GM12865 (cell line): ENCODE results near the gene TMEM132D.

Source experiments
- DNase-seq: peaks from one replicate; pipeline ENCODE4 v3.0.0; 2010; ENCODE audit warnings: low read depth
- H3K4me3 ChIP-seq: 2 replicates; pipeline ENCODE4 v1.5.1; 2011; ENCODE audit warnings: mild to moderate bottlenecking, low read depth, low read length, control low read depth
- TF ChIP-seq, protein P1 (sequence below): IDR thresholded peaks from 2 replicates; pipeline ENCODE4 v1.5.1; 2011; ENCODE audit warnings: low read length, control low read depth, low read depth, inconsistent platforms; ENCODE audit not compliant: insufficient read depth; ENCODE audit errors: missing control alignments

TMEM132D gene

DNA sequence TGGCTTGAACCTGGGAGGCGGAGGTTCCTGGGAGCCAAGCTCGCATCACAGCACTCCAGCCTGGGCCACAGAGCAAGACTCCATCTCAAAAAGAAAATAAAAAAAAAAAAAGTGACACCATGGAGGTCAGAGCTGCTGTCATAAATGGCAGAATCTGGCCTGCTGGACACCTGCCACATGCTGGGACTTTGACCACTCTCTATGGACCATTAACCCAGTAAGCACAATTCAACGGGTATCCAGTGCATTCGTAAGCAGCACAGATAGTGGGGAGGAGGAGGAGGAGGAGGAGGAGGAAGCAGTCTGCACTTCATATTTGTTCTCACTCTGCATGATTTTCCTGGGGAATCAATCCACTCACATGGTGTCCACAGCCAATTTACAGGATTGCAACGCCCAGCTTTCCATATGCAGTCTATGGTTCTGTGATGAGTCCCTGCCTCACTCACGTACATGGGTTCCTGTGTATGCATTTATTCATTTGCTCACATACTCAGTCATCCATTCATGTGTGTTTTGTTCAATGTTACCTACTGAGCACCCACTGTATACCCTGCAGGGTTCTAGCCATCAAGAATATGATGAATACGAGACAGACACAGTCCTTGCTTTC is 723.8 kb downstream of the TMEM132D start:
- H3K4me3 ChIP-seq: no peak overlapping the region
- no peak for DNase-seq
- TF ChIP-seq, protein P1, sequence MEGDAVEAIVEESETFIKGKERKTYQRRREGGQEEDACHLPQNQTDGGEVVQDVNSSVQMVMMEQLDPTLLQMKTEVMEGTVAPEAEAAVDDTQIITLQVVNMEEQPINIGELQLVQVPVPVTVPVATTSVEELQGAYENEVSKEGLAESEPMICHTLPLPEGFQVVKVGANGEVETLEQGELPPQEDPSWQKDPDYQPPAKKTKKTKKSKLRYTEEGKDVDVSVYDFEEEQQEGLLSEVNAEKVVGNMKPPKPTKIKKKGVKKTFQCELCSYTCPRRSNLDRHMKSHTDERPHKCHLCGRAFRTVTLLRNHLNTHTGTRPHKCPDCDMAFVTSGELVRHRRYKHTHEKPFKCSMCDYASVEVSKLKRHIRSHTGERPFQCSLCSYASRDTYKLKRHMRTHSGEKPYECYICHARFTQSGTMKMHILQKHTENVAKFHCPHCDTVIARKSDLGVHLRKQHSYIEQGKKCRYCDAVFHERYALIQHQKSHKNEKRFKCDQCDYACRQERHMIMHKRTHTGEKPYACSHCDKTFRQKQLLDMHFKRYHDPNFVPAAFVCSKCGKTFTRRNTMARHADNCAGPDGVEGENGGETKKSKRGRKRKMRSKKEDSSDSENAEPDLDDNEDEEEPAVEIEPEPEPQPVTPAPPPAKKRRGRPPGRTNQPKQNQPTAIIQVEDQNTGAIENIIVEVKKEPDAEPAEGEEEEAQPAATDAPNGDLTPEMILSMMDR: no peak

DNA sequence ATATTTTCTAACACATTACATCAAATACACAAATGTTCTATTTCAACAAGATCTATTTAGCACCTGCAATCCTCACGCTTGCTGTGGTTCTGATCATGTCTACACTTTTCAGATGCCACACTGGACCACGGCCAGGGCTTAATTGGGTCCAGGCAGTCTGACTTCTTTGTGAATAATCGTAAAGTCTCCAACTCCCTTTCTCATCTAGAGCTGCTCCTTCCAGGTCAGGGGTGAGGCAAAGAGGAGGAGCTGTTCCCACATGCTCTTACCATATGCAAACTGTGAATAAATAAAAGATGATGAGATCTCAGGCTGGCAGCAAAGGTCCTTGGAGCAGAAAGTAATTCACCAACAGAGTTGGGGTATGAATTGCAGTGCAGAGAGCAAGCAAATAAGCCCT is 733.9 kb downstream of the TMEM132D start:
- DNase-seq: no peak
- TF ChIP-seq, protein P1: no peak
- no peak overlapping the region for H3K4me3 ChIP-seq

DNA sequence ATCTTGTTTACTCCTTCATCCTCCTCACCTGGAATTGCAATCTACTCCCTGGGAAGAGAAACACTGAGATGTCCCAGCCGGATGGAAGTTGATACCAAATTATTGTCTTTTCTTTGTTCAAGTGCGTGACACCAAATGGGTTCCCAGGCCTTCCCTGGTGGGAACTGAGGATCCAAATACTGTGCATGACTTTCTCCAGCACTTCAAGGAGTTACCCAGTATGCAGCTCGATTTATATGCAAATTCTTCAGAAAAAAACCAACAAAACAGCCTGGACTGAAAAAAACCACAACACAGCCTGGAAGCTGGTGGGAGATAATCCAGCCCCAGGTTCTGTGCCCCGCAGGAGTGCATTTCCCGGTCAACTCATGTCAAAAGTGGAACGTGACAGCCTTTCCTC is 740.0 kb downstream of the TMEM132D start:
- no peak overlapping the region for H3K4me3 ChIP-seq
- TF ChIP-seq, protein P1: no peak
- no peak for DNase-seq

DNA sequence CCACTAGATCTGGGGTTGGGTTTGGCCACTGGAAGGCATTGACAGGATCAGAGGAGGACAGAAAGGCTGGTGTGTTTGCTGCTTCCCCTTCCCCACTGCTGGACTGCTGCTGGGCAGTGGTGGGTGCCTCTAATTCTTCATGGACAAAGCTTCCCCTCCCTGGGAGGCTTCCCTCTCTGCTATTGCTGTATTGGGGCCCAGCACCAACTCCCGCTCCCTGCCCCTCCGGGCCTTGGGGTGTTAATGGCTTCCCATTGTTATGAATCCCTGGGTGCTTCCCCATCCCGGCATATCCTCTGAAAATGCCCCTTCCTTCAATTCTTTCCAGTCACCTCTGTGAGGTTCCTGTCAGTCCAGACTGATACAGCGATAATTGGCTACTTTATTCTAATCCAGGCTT is 740.4 kb downstream of the TMEM132D start:
- DNase-seq: no peak
- H3K4me3 ChIP-seq: no peak overlapping the region
- TF ChIP-seq, protein P1: no peak

DNA sequence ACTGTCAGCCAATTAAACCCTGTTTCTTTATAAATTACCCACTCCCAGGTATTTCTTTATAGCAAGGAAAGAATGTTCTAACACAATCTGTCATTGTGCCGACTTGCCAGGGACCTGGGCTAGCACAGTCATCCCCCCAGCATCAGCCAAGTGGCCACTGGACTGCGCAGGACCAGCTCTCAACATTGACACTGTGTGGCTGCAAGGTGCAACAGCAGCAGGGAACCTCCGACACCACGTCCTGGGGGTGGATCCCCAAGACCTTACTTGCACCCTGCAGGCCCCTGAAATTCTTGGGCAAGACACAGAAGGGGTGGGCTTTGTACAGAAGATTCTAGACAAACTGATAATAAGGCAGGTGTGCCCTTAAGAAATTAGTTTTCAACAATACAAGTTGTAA is 741.0 kb downstream of the TMEM132D start:
- TF ChIP-seq, protein P1: no peak
- DNase-seq: no peak
- no peak overlapping the region for H3K4me3 ChIP-seq

DNA sequence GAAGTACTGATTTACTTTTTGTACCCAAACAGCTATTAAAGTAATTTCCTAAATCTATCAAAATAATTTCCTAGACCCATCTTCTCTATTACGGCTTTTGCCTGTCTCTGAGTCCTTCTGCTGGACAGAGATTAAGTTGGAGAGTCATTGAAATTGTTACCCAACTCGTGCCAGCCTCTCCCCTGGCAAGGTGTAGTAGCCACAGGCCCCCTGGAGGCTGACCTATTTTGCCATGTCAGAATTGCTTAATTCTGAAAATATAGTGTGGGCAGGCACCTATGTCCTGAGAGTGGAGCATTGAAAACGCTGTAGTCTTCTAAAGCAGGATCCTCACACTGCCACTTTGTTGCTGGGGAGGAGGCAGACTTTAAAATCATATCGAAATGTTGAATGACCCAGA is 742.3 kb downstream of the TMEM132D start:
- TF ChIP-seq, protein P1: no peak
- no peak for DNase-seq

DNA sequence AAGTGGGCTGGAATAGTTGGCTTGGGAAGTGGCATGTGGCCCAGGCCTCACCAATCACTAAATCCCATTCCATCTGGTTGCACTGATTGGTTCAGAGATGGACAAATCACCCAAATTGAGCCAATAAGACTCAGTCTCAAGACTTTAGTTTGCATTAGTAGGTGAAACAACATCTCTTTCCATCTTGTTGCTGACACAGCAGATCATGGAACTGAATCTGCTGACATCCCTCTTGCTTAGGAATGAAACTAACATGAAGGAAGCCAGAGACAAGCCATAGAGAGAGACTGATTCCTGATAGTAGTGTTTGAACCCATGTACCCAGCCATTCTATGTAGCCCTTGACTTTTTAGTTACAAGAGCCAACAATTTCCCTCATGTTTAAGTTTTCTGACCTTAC is 743.5 kb downstream of the TMEM132D start:
- H3K4me3 ChIP-seq: no peak overlapping the region
- TF ChIP-seq, protein P1: no peak
- DNase-seq: no peak

More for the DNA sequence above, 742.3 kb downstream of the TMEM132D start:
- H3K4me3 ChIP-seq: no peak overlapping the region
